Neural progenitor cell (in vitro differentiated cells): ENCODE results near the gene TBCD.

ENCODE experiments used
- CTCF ChIP-seq: fragments of 200-600 bp; sonication (generic); IDR thresholded peaks from 2 replicates; pipeline ENCODE4 v1.5.1; 2017; ENCODE audit warnings: antibody characterized with exemption, mild to moderate bottlenecking
- EZH2 ChIP-seq: fragments of 200-600 bp; sonication (generic); IDR thresholded peaks from 2 replicates; pipeline ENCODE4 v1.6.1; 2017; ENCODE audit warnings: antibody characterized with exemption, mild to moderate bottlenecking, moderate library complexity
- EZH2phosphoT487 ChIP-seq: fragments of 200-600 bp; sonication (generic); IDR thresholded peaks from 2 replicates; pipeline ENCODE4 v1.6.1; 2017; ENCODE audit warnings: antibody characterized with exemption

- TF ChIP-seq CTCF (no peak), EZH2phosphoT487 (no peak), EZH2 (no peak)
Observed at GRCh38 chr17:82901356-82901755, 149.5 kb downstream of the TBCD start.
